ENCODE data around the gene MYOM3.

DNA sequence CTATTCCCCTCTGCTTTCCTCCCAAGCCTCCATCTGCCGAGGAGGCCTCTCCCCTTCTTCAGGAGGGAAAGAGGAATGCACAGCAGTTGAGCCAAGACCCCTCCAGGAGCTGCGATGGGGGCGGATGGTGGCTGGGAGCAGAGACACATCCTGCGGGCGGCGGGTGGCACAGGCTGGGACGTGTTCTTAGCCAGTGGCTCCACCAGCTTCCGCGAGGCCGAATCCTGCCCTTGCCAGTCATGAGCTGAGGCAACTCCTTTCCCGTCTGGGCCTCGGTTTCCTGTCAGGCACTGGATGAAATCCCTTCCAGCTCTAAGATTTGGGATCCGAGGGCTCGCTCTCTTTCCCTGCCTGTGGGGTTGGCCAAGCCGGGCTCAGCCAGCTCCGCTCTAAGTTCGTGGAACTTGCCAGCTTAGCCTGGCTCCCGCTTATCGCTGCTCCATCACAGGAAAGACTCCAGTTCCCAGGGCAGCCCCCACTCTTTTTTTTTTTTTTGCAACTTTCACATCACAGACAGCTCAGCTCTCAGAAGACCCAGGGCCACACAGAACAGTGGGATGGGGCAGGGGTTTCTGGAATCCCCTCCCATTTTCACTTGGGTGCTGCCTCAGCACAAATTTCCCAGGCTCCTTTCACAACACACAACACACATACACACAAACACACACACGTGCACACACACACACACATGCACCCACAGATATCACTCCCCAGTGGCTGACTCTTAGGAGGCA, 506 bp downstream of the MYOM3 start:
- TF ChIP-seq, protein P1, sequence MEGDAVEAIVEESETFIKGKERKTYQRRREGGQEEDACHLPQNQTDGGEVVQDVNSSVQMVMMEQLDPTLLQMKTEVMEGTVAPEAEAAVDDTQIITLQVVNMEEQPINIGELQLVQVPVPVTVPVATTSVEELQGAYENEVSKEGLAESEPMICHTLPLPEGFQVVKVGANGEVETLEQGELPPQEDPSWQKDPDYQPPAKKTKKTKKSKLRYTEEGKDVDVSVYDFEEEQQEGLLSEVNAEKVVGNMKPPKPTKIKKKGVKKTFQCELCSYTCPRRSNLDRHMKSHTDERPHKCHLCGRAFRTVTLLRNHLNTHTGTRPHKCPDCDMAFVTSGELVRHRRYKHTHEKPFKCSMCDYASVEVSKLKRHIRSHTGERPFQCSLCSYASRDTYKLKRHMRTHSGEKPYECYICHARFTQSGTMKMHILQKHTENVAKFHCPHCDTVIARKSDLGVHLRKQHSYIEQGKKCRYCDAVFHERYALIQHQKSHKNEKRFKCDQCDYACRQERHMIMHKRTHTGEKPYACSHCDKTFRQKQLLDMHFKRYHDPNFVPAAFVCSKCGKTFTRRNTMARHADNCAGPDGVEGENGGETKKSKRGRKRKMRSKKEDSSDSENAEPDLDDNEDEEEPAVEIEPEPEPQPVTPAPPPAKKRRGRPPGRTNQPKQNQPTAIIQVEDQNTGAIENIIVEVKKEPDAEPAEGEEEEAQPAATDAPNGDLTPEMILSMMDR (IDR thresholded peaks at IDR 0.05) = no peak
- TF ChIP-seq REST (IDR thresholded peaks at IDR 0.05; ENCODE audit: insufficient read depth in 1 of 2, low read depth in 2 of 2, low read length in 1 of 2) = no peak
